NK-92 (cell line): ENCODE results near the gene TTC17.

Source experiments
- DNase-seq: peaks from one replicate; lab custom pipeline; 2025; ENCODE audit not compliant: unreplicated experiment; lab: John Stamatoyannopoulos, UW

Gene TTC17

GRCh38 chr11:43532041-43532440 is 173.3 kb downstream of the TTC17 start:
- no peak for DNase-seq

- DNase-seq, result no peak
These were observed 179.3 kb downstream of the TTC17 start for GRCh38 chr11:43537833-43538615.

GRCh38 chr11:43541993-43542392 is 183.3 kb downstream of the TTC17 start:
- DNase-seq, result no peak

GRCh38 chr11:43542750-43543712 is 184.3 kb downstream of the TTC17 start:
- no peak for DNase-seq
